Measurements from ENCODE around the gene PLA2G3.
"Not testable (repeated sequence)": the region's sequence is repeated elsewhere in the genome, so short reads cannot be mapped to it uniquely, and the experiment has no call there.

The PLA2G3 gene

DNA sequence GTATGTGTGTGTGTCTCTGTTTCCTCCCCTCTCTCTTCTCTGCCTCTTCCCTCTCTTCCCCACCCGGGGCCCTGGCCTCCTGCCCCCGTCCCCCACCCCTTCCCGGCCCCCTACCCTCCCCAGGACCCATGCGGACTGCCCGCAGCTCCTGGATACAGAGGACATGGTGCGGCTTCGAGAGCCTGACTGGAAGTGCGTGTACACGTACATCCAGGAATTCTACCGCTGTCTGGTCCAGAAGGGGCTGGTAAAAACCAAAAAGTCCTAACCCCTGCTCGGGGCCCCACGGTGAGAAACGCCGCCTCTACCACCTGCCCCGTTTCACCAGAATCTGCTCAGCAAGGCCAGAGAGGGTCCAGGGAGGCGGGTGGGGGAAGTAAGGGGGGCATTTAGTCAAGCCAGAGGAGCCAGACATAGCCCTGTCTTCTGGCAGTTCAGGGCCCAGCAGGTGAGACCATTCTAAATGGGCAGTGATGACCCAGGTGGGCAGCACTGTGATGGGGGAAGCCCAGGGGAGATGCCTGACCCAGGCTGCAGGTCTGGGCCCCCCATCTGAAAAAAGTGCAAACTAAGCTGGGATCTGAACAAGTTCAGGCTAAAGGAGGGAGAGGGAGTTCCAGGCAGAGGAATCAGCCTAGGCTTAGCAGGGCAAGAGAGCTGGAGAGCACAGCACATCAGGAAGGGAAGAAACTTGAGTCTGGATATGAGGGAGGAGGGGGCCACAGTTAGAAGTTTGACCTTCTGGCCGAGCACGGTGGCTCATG is 39.4 kb downstream of the PLA2G3 start:
- no peak for DNase-seq (ENCODE audit: low read depth in 2 of 2)

DNA sequence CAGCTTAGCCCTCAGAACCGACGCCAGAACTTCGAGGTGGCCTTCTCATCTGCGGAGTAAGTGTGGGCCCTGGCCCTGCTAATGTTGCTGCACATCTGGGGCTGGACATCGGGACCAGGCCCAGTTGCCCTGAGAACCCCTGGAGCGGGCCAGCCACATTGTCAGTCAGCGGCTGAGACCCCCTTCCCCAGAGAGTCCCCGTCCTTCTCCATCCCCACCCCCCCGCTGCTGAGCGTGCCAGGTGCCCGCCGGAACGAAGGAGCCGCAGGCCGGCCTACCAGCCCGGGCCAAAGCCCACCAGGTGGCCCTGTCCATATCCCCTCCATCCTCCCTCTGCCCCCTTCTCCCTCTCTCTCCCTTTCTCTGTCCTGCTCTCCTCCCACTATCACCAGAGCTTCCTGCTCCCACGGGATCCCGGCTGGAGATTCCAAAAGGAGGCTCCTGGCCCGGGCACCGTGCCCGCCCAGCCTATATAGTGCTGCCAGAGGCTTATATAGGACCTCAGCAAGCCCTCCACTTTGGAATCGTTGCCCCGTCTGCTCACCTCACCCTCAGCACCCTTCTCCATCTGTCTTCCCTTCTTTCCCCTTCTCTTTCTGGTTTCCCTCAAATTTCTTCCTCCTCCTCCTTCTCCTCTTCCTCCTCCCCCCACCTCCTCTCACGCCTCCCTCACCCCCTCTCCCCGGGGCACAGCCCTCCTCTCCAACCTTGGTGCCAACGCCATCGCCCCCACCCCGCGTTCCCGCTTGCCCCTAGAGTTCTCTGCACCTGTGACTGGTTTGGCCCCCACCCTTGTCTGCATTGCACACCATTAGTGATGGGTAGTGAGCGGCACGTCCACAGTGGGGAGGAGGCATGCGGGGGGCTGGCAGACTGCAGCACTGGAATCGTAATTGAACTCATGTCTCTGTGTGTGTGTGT is 40.2 kb downstream of the PLA2G3 start:
- no peak for DNase-seq (ENCODE audit: low read depth in 2 of 2)

DNA sequence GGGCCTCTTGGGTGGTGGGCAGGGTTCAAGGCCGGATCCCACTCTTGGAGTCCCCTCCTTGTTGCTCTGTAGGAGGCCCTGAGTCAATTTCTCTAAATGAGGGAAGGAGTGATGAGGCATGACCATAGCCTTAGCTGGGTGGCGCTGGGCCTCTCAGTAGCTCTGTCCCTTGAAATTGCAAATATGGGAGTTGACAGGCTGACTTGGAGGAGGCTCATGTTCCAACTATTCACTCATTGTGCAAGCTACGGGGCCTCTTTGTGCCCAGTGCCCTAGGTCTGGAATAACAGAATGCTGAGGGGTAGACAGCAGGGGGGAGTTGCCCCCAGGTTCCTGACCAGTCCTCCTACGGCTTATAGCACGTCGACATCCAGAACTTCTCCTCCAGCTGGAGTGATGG is 40.9 kb downstream of the PLA2G3 start:
- DNase-seq (ENCODE audit: low read depth in 2 of 2): no peak

DNA sequence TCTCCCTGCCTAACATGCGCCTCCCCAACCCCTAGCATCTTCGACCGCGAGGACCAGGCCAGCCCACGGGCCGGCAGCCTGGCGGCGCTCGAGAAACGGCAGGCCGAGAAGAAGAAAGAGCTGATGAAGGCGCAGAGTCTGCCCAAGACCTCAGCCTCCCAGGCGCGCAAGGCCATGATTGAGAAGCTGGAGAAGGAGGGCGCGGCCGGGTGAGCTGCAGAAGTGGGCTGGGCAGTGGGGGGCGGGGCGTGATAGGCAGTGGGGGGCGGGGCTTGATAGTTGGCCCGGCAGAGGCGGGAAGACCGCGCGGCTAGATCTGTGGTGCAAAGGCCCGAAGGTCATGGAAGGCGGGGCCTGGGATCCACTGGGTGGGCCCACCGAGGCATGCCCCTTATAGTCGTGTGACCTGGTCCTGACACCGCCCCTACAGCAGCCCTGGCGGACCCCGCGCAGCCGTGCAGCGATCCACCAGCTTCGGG is 41.6 kb downstream of the PLA2G3 start:
- DNase-seq (ENCODE audit: low read depth in 2 of 2): no peak

DNA sequence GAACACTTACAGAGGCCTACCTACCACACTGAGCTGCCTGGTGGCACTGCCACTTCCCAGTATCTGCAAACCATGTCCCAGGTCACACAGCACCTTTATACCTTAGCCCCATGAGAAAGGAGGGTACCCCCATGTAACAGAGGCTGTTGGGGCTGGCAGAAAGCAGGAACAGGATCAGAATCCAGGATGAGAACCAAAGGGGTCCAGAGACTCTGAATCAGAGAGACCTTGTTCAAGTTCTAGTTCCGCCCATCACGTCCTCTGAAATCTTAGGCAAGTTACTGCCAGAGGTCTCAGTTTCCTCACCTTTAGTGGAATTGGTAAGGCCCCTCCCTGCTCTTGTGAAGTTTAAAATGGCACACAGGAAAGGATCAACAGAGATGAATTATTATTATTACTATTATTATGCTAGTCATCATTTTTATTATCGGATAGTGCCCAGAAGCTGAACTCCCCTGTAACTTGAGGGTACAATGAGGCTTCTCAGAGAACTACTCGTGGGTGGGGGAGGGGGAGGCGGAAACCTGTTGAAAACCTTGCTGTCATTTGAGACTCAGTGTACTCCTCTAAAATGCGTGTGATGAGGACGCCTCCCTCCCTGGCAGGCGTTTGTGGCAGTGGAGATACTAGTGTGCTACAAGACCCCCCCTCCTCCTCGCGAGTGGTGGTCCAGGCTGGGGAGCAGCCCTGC is 42.2 kb downstream of the PLA2G3 start:
- DNase-seq (ENCODE audit: low read depth in 2 of 2): no peak

DNA sequence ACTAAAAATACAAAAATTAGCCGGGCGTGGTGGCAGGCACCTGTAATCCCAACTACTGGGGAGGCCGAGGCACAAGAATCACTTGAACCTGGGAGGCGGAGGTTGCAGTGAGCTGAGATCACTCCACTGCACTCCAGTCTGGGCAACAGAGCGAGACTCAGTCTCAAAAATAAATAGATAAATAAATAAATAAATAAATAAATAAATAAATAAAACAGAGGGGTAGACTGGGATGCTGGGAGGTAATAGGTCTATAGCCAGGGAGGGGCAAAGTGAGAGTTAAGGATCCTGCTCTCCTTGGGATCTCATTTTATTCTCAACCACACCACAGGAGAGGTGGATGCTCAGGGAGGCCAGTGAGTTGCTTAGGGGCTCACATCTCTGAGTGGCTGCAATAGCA is 42.8 kb downstream of the PLA2G3 start:
- DNase-seq (ENCODE audit: low read depth in 2 of 2): not testable (repeated sequence)

DNA sequence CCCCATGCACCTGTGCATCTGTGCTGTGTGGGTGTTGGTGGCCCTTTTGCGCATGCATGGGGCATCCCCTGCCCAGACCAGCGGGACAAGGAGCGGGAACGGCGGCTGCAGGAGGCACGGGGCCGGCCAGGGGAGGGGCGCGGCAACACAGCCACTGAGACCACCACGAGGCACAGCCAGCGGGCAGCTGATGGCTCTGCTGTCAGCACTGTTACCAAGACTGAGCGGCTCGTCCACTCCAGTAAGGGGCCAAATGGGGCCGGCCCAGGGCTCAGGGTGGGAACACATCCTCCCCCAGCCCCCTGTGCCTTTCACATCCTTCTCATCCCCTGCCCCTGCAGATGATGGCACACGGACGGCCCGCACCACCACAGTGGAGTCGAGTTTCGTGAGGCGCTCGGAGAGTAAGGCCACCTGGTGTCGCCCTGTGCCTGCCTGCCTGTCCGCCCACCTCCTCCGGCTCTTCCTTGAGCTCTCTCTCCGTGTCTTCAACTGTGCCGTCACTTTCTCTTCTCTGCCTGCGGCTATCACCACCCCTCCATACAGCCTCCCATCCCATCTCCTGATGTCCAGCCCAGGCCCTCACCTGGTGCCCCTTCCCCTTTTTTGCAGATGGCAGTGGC is 43.5 kb downstream of the PLA2G3 start:
- DNase-seq (ENCODE audit: low read depth in 2 of 2): no peak

DNA sequence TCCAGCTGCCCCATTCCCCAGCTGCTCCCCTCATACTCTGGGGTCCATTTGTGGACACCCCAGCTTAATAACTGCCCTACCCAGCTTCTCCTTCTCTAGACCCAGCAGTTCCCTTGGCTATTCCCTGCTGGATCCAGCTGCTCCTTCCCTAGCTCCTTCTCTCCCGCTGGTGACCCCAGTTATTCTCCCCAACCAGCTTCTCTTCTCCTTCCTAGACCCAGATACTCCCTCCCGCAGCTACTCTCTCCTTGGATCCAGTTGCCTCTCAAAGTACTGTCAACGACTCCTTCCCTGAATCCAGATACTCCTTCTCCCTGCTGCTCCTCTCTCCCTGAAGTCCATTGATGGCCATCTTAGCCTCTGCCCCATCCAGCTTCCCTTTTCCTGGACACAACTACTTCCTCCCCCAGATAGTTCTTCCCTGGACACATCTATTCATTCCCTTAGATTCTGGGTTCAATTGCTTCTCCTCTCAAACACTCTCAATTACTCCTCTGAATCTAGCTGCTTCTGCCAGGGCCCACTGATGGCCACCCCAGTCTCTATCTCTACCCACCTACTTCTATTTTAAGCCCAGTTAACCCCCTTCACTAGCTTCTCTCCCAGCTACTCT is 44.6 kb downstream of the PLA2G3 start:
- no peak for DNase-seq (ENCODE audit: low read depth in 2 of 2)

DNA sequence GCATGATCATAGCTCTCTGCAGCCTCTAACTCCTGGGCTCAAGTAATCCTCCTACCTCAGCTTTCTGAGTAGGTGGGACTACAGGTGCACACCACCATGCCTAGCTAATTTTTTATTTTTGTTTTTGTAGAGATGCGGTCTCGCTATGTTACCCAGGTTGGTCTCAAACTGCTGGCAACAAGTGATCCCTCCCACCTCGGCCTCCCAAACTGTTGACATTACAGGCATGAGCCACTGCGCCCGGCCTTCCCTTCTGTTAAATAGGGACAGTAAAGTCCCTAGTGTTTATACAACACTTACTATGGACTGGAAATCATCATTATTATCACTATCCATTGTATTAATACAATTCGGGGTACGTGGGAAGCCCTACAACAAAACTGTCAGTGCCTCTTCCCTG is 45.6 kb downstream of the PLA2G3 start:
- no peak for DNase-seq (ENCODE audit: low read depth in 2 of 2)

DNA sequence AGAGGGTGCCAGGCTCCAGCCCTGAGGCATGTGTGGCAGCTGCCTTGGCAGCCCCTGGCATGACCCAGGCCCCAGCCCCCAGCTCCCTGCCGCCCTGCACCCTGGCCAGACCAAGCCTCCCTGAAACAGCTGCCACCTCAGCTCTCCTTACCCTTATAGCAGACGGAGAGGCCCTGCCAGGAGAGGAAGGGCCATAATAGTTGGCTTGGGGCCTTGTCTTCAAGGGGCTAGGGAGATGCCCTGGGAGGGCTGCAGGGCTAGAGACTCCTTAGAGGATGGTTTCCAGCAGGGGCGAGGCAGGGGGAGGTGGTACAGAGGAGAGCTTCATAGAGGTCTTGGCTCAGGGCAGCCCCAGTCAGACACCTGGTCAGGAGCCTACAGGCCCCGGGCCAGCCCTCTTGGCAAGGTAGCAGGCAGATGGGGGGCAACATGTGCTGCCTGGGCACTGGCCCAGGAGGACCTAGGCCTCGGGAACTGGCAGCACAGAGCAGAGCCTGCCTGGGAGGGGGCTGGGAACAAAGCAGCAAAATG is 46.2 kb downstream of the PLA2G3 start:
- no peak for DNase-seq (ENCODE audit: low read depth in 2 of 2)

DNA sequence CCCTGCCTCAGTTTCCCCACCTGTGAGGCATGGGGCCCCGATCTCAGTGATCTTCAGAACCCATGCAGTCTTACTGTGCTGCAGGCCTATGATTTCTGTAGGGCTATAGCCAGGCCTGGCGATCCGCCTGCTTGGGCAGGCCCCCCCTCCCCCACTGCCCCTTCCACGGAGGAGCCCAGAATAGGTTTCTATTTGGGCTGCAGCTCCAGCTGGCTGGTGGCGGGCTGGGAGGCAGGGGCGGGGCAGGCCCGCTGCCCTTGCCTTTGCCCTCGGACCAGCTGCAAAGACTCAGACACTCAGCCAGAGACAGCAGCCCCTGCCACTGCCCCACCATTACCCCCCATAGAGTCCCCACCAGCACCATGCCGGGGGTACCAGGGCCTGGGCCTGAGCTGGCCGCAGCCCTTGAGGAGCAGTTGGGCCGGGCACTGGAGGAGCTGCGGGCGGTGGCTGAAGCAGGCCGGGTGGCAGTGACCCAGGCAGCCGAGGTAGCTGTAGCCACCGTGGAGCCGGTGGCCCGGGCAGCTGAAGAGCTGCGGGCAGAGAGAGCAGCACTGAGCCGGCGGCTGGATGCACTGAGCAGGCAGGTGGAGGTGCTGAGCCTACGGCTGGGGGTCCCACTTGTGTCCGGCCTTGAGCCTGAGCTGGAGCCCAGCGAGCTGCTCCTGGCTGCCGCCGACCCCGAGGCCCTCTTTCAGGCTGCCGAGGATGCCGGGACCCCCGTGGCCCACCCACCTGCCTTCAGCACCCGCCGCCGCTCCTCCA is 47.0 kb downstream of the PLA2G3 start:
- no peak for DNase-seq (ENCODE audit: low read depth in 2 of 2)

DNA sequence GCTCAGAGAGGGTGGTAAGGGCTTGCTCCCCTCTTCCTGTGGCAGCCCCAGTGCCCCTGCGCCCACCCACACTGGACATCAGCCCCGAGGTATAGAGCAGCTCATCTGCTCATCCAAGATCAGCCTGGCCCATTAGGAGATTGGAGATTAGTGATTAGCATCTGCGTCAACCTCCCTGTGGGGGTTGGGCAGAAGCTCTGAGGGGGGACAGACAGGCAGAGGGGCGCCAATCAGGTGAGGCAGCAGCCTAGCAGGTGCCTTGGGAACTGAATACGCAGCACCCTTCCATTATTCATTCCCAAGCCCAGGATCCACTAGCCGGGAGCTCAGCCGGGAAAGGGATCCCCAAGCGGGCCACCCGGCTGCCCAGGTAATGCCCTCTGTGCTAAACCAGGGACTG is 48.1 kb downstream of the PLA2G3 start:
- no peak for DNase-seq (ENCODE audit: low read depth in 2 of 2)

DNA sequence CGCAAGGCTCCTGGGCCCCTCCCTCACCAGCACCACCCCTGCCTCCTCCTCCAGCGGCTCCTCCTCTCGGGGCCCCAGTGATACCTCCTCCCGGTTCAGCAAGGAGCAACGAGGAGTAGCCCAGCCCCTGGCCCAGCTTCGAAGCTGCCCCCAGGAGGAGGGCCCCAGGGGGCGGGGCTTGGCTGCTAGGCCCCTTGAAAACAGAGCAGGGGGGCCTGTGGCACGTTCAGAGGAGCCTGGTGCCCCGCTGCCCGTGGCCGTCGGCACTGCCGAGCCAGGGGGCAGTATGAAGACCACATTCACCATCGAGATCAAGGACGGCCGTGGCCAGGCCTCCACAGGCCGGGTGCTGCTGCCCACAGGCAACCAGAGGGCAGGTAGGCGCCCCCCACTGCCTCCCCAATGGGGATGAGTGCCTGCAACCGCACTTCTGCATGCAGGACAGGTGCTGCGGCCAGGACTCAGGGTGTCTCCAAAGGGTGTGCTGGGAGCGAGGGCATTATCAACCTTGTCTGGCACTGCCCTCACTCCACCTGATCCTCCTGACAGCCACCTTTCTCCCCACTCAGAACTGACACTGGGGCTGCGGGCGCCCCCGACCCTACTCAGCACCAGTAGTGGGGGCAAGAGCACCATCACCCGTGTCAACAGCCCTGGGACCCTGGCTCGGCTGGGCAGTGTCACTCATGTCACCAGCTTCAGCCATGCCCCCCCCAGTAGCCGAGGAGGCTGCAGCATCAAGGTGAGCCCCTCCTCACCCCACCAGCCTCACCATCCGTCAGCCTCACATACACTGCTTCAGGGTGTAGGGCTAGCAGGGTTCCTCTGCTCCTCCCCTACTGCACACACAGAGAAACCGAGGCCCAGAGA is 49.0 kb downstream of the PLA2G3 start:
- no peak for DNase-seq (ENCODE audit: low read depth in 2 of 2)

DNA sequence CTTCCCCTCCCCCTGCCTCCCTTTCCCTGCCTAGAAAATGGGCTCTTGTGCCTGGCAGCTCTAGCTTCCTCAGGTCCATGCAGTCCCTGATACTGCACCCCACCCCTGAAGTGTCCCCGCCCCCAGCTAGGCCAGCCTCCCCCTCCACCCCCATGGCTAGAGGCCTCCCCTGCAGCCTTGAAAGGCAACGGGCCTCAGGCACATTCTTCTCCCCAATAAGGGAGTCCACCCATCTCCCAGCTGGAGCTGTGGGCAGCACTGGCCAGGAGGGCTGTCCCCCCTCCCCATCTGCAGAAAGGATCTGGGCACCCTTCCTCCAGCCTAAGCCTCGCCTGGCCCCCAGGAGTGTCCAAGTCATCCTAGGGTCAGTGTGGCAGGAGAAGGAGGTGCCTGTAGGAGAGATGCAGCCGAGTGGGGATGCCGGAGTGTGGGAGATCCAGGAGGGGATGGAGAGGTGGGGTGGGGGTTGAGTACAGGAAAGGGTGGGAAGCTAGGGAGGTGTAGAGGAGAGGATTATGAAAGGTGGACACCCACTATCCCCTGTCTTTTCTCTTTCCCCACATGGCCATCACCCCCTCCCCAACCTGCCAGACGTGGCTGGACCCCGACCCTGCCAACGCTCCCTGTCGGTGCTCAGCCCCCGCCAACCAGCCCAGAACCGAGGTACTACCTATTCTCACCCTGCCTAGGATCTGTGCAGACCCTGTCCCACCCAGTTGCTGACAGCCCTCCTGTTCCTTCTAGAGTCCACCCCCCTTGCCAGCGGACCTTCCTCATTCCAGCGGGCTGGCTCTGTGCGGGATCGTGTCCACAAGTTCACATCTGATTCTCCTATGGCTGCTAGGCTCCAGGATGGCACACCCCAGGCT is 49.9 kb downstream of the PLA2G3 start:
- no peak for DNase-seq (ENCODE audit: low read depth in 2 of 2)

DNA sequence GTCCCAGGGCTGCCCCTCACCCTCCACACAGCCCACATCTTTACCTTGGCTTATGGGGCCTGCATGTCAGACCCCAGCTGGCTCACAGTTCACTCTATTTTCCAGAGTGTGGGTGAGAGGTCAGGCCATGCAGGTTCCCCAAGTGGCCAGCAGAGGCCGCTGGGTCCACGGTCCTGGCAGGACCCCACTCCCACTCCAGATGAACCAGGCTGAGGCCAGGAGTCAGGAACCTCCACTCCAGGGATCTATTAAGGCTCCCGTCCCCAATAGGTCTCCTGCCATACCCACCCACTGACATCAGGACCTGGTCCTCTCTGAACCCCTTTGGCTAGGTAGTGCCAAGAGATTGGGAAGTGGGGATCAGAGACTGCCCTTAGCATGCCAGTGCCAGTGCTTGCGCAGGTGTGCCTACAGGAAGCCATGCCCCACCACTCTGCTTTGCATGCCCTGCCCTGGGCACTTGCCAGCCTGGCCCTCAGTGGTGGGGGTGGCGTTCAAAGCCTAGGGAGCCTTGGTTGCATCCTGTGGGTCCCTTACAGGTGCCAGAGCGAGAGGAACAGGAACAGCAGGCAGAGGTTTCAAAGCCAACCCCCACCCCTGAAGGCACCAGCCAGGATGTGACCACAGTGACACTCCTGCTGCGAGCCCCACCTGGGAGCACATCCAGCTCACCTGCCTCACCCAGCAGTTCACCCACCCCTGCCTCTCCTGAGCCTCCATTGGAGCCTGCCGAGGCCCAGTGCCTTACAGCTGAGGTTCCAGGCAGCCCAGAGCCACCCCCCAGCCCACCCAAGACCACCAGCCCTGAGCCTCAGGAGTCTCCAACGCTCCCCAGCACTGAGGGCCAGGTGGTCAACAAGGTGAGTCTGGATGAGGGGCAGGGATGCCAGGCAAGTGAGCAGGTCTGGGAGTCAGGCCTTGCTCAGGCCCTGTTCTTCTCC is 50.9 kb downstream of the PLA2G3 start:
- no peak for DNase-seq (ENCODE audit: low read depth in 2 of 2)

DNA sequence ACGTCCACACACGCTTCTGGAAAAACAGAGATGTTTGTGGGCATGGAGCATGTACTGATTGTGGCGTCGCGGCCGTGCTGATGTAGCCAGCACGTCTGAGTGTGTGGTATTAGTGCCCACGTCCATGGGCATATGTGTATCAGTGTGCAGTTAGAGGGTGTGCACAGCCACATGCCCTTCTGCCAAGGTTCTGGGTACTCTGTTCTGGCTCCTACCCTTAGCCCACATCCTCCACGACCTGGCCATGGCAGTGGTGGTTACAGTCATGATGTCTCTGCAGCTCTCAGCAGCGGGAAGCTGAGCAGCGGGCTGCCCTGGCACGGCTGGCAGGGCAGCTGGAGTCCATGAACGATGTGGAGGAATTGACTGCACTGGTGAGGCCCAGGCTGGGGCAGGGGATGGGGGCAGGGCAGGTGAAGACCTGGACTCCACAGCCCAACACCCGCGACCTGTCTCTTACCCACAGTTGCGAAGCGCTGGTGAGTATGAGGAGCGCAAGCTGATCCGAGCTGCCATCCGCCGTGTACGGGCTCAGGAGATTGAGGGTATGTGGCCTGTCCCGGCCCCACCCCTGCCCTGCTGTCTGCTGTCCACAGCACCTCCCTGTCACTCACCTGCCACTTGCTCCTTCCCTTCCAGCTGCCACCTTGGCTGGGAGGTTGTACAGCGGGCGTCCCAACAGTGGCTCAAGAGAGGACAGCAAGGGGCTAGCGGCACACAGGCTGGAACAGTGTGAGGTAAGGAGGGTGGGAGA is 51.9 kb downstream of the PLA2G3 start:
- no peak for DNase-seq (ENCODE audit: low read depth in 2 of 2)

Data from stimulated activated CD8-positive, alpha-beta memory T cell treated with anti-CD3 and anti-CD28 coated beads, Interleukin-2, amount 100 ng/mL, for 48 hours (primary cell).